D721Med (cell line): ENCODE measurements around the gene BNC2.

Experiments
- DNase-seq: peaks from one replicate; pipeline ENCODE4 v3.0.0; 2011; ENCODE audit warnings: low spot score; ENCODE audit not compliant: insufficient read length
- FAIRE-seq: peaks from 2 replicates; lab custom pipeline; 2011; peaks lifted over from hg19 to GRCh38; lab: Jason Lieb, UNC
- CTCF ChIP-seq: IDR thresholded peaks from 2 replicates; pipeline ENCODE4 v1.5.1; 2012; ENCODE audit warnings: mild to moderate bottlenecking, control low read depth; ENCODE audit not compliant: insufficient read depth; ENCODE audit errors: missing control alignments

The BNC2 gene

DNA sequence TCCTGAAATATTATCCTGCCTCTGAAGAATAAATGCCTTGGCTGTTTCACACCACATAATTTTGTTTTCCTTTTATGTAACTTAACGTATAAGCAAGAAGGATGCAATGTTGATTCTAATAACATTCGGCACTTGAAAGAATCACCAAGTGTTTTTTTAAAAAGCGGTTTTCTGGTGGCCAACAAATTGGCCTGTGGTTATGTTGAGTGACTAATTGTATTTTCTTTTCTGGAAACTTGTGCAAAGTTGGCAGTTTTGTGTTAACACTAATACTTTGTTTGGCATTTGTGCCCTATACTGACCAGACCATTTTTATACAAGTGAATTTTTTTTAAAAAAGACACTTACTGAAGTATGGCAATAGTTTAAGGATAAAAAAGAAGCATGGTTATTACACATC lies 452.7 kb downstream of the BNC2 start:
- DNase-seq: no peak
- no peak for FAIRE-seq
- TF ChIP-seq CTCF: no peak

- FAIRE-seq: no peak
- TF ChIP-seq CTCF: no peak
- no peak for DNase-seq
These were observed 453.3 kb downstream of the BNC2 start for GRCh38 chr9:16417161-16417560.

DNA sequence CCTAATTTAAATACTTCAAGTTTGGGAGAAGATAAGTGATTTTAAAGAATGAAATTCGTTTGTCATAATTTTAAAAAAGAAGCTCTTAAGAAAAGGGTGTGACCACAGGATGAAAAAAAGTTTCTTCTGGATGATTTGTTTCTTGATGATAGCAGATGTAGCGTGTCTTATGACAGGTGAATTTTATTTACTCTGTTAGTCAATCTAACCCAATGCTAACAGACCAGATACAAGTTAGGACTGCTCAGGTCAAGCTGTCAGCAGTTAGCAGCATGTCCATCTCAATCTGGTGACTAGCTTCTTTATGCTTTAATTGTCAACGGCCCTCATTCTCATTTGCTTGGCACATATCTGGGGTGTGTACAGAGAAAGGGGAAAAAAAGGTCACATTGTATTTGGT lies 456.0 kb downstream of the BNC2 start:
- no peak for DNase-seq
- no peak for TF ChIP-seq CTCF
- no peak for FAIRE-seq

DNA sequence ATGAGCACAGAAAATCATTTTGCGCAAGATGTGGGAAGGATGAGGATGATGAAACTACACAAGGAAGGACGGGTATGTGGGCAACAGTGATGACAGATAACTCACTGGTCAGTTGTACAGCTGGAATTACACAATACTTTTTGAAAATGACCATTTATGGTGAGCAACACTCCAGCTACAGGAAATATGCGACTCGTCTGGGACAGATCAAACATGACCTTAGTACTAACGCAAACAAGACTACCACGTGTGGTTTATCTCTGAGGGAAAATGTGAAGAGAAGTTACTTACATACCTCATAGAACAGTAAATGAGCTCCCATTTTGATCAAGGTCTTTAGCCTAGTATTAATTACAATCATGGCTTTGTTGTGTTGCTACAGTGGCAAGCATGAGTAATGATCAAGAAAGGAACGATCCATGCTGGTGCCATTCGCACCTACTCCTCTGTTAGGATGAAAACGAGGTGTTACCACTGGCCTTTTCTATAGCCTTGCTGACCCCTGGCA lies 456.9 kb downstream of the BNC2 start:
- no peak for FAIRE-seq
- no peak for DNase-seq
- no peak for TF ChIP-seq CTCF

DNA sequence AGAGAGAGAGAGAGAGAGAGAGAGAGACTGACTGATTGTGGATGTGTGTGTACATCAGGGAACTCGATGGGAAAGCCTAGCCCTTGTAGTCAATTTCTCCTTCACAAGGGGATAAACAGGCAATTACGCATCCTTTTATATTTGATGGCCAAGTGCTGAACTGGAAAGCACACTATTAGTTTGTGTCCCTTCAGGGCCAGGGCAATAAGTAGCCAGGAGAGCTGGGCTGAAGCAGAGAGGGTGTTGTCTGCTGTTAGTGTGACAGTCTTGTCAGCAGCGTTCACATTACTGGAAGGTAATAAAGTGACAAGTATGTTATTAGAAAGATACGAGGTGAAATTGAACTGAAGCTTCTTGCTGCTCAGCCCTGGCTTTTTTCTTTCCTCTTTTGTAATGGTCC lies 457.7 kb downstream of the BNC2 start:
- no peak for FAIRE-seq
- DNase-seq: no peak
- no peak for TF ChIP-seq CTCF

- FAIRE-seq (no peak), DNase-seq (no peak)
- no peak for TF ChIP-seq CTCF
These were observed 459.2 kb downstream of the BNC2 start for GRCh38 chr9:16411311-16411710.

DNA sequence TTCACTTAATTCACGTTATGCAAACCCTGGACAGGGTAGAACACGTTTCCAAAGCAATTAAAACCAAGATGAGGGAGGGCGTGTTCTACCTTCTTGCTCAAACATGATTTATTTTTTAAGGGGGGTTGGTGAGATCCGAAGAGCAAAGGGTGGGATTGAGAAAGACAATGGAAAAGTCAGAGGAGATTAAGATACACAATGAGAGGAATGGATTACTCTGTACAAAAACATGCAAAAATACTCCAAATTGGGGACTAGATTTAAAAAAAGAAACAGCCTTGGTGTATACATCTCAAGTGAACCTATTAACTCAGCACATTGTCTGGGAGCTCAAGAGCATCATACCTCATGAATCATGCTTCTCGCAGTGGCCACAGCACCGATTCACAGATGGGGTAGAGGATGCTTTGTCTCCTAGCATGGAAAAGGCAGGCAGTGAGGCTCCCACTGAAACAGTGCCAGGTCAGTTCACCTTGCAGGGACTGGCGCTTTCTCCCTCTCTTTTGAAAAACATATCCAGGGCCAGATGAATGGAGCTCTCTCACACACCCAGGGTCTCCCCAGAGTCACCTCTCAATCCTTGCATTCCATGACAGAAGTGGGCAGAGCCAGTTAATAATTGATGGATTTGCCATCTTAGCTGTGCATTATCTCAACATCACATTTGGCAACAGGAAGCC lies 459.7 kb downstream of the BNC2 start:
- no peak for DNase-seq

More for the DNA sequence above, 459.7 kb downstream of the BNC2 start:
- no peak for FAIRE-seq
- no peak for TF ChIP-seq CTCF
